ENCODE data around the gene USH2A. TPM values are rescaled to one million over a fixed set of nuclear protein-coding genes. Genes with fewer than 3 reads are reported as not detected.

Gene USH2A
- total RNA-seq, 2 experiments from 2014 or later: not detected

GRCh38 chr1:216303690-216304089 lies 119.6 kb downstream of the USH2A start:
- POLR2A ChIA-PET: no interaction called here
- CTCF ChIA-PET: no interaction called here

- CTCF ChIA-PET: no interaction called here
These were observed 129.6 kb downstream of the USH2A start for GRCh38 chr1:216293683-216294082.

DNA sequence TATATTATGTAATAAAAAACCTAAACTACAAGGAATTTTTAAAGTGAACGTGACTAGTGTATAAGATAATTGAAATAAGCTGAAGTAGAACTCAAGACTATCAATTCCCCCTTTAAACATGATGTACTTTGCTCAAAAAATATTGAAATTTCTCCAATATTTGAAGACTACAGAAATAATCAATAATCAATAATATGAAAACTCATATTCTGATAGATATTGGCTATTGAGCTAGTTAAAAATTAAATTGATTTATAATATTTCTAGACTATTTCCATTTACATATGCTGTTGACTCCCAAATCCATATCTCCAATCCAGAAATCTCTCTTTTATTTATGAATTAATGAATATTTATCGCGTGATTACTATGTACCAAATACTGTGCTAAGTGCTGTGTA lies 133.2 kb downstream of the USH2A start:
- POLR2A ChIA-PET: no interaction called here
- CTCF ChIA-PET: no interaction called here

More at GRCh38 chr1:216293683-216294082, 129.6 kb downstream of the USH2A start:
- POLR2A ChIA-PET: no interaction called here

GRCh38 chr1:216285052-216285451 lies 138.2 kb downstream of the USH2A start:
- ChIA-PET POLR2A (no interaction called here), CTCF (no interaction called here)

GRCh38 chr1:216281757-216282156 lies 141.5 kb downstream of the USH2A start:
- ChIA-PET POLR2A (no interaction called here), CTCF (no interaction called here)

DNA sequence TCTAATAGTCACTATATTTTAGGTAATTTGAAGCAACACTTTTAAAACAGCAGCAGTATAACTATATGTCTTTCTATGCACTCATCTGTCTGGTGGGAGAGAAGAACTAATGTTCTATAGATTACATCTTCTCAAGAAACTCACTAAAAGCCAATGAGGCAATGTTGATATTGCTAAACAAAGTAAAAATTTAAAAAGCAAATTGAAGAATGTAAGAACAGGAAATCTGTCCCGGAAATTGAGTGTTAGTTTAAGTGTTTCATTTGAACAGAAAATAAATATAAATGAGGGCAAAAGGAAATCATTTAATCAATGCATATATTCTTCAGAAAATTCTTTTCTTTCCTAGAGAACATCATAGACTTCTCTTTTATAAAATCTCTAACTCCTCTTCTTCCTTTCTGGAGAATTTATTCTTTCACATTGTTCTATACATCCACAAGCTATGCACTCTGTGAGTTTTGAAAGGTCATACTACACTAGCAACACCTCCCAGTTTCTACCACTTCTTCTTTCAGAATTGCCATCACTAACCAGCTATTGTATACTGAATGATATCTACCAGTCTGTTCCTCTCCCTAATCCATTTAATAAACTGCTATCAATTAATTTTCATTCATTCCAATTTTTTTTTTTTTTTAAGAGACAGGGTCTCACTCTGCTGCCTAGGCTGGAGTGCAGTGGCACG lies 153.0 kb downstream of the USH2A start:
- ChIA-PET POLR2A (no interaction called here), CTCF (no interaction called here)

GRCh38 chr1:216261631-216262030 lies 161.6 kb downstream of the USH2A start:
- POLR2A ChIA-PET: no interaction called here
- CTCF ChIA-PET: no interaction called here

DNA sequence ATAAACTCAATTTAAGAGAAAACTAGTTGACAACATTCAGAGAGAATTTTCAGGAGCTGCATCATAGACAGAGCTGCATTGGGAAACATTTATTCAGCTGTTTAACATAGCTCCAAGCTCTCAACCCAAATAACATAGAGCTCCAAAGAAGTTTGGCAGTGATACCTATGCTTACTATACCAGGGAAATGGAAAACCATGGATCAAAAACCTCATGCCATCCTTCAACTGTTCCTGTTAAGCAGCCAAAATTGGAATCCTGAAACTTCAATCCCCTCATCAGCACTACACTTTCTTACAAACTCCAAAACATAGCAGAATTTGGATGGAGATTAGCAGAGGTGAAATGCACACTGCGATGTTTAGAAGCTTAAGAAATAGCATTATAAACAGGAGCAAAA lies 164.4 kb downstream of the USH2A start:
- POLR2A ChIA-PET: no interaction called here
- CTCF ChIA-PET: no interaction called here

- ChIA-PET POLR2A (no interaction called here), CTCF (no interaction called here)
These were observed 164.9 kb downstream of the USH2A start for GRCh38 chr1:216258386-216258785.

DNA sequence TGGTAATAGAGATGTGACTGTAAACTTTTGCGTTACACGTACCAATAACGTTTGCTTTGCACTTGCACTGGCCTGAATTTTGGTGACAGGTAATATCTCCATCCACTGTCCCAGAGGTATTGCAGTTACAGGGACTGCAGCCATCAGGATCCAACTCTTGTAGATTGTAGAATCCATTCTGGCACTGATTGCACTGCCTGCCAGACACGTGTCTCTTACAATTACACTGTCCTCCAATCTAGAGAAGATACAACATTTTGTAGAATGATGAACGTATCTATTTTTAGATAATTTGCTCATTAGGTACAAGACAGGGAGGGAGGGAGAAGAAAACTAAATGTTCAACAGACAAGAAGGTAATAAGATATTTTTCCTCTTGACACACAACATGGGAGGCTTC lies 172.4 kb downstream of the USH2A start:
- CTCF ChIA-PET: no interaction called here
- POLR2A ChIA-PET: no interaction called here

DNA sequence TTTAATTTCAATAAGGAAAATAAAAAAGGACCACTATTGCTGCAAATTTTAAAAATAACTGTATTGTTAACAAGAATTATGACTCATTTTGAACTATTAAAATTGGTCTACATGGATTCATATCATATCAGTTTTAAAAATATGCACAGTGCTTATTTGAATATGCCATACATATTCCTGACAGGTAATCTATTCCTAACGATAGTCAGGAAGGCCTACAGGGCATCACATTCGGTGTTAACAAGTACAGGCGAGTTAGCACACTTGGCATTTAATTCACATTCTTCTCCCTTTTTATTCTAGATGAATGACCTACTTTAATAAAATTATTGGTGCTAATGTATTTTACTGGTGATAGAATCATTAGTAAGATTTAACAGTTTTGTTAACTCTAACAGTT lies 174.6 kb downstream of the USH2A start:
- POLR2A ChIA-PET: no interaction called here
- CTCF ChIA-PET: no interaction called here

GRCh38 chr1:216247937-216248336 lies 175.3 kb downstream of the USH2A start:
- CTCF ChIA-PET: no interaction called here
- POLR2A ChIA-PET: no interaction called here

- CTCF ChIA-PET: no interaction called here
- POLR2A ChIA-PET: no interaction called here
These were observed 176.6 kb downstream of the USH2A start for GRCh38 chr1:216246577-216247203.

DNA sequence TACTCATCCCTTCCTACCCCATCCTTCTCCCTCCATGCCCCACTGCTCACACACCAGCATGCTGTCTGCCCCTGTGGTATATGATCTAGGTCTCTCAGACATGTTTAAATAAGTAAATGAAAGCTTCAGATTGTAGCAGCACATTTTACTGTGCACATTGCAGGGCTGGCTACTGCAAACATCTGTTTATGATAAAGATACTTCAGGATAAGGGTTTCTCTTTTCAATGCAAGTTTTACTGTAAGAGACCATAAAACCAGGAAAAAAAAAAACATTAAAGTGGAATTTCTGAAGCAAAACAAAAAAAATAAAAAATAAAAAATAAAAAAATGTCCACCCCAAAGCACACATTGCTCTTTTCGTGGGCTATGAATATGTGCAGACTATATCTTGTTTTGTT lies 184.4 kb downstream of the USH2A start:
- CTCF ChIA-PET: no interaction called here
- POLR2A ChIA-PET: no interaction called here

GRCh38 chr1:216237927-216238542 lies 185.2 kb downstream of the USH2A start:
- CTCF ChIA-PET: no interaction called here

DNA sequence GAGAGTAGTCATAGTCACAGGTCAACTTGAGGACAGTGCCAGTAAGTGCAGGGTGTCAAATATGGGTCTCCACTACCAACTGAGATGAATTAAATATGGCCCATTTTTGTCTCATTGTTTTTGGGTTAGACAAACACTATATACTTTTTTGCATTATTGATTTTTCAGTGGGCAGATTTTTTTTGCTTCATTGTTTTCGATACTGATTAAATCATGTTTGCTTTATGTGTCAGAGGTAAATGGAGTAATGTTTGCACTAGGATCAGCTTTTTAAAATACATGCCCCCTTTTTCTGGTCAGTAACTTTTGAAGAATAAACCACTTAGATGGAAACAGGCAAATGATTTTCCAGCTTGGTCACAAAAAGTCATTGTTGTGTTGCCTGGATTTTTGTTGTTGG lies 199.0 kb downstream of the USH2A start:
- ChIA-PET CTCF (no interaction called here), POLR2A (no interaction called here)

More at GRCh38 chr1:216237927-216238542, 185.2 kb downstream of the USH2A start:
- POLR2A ChIA-PET: no interaction called here

- POLR2A ChIA-PET: no interaction called here
- CTCF ChIA-PET: no interaction called here
These were observed 199.8 kb downstream of the USH2A start for GRCh38 chr1:216223486-216223885.

GRCh38 chr1:216222288-216222687 lies 201.0 kb downstream of the USH2A start:
- ChIA-PET CTCF (interaction anchor here (0.7 kb wide), 1 partner anchor 17 kb away, joined by 3 read pairs; no protein-coding TSS in a partner anchor), POLR2A (no interaction called here)

DNA sequence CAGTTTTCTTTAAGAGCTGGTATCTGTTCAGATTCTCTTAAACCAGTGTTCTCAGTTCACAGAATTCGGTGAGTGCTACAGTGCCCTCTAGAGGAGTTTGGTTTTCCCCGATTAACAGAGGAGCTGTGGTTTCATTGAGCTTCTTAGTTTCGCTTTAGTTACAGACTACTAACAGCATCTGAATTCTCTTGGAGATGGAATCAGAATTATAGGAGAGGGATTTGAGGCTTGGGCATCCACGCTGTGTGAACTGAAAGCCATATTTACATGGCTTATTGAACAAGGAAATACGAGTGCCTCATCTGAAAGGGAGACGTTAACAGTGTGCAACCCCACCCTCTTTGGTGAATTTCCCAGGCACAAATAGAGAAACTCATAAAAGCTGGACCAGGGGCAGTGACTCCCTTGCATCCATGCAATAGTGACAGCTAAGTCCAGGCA lies 202.0 kb downstream of the USH2A start:
- CTCF ChIA-PET: no interaction called here
- POLR2A ChIA-PET: no interaction called here

DNA sequence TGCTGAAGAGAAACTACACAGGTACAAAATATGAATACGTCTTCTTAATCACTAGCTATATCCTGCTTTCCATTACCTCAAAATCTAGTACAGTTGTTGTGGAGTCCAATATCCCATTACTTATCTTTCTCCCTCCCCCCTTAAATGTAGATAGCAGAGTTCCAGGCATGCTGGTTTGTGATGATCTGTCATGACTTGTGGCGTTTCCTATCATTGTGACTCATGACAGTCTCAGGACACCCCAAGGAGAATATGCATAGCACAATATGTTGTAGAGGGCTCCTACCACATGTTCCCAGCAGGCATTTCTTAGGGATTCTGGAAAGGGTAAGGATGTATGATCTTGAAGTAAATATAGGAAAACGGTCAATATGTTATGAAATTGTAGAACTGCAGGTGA lies 206.9 kb downstream of the USH2A start:
- POLR2A ChIA-PET: no interaction called here
- CTCF ChIA-PET: no interaction called here

- POLR2A ChIA-PET: no interaction called here
- CTCF ChIA-PET: no interaction called here
These were observed 208.1 kb downstream of the USH2A start for GRCh38 chr1:216215169-216215568.

GRCh38 chr1:216212826-216213225 lies 210.4 kb downstream of the USH2A start:
- CTCF ChIA-PET: no interaction called here
- POLR2A ChIA-PET: no interaction called here

Measured in activated CD8-positive, alpha-beta memory T cell treated with anti-CD3 and anti-CD28 coated beads for 36 hours (primary cell).